ENCODE results near the gene ITSN2.

ITSN2 gene

GRCh38 chr2:24181849-24182248 lies 178.5 kb downstream of the ITSN2 start:
- no peak overlapping the region for H3K27ac ChIP-seq
- no peak for DNase-seq (ENCODE audit: low spot score)
- ChIA-PET POLR2A (ENCODE audit: low non-redundant PET) (no interaction called here), CTCF (interaction anchor here (0.7 kb wide), 1 partner anchor 26 kb away, joined by 4 read pairs; no protein-coding TSS in a partner anchor)
- TF ChIP-seq CTCF (conservative IDR thresholded peaks at IDR 0.05; ENCODE audit: low read depth) = no peak

- H3K27ac ChIP-seq = no peak overlapping the region
- no peak for TF ChIP-seq CTCF (conservative IDR thresholded peaks at IDR 0.05; ENCODE audit: low read depth)
- no peak for DNase-seq (ENCODE audit: low spot score)
- POLR2A ChIA-PET (ENCODE audit: low non-redundant PET) = no interaction called here
- CTCF ChIA-PET = interaction anchor here (0.7 kb wide), 1 partner anchor 67 kb away, joined by 3 read pairs; no protein-coding TSS in a partner anchor
These were observed 180.7 kb downstream of the ITSN2 start for GRCh38 chr2:24179683-24180082.

- no peak for DNase-seq (ENCODE audit: low spot score)
- POLR2A ChIA-PET (ENCODE audit: low non-redundant PET) = no interaction called here
- no peak for TF ChIP-seq CTCF (conservative IDR thresholded peaks at IDR 0.05; ENCODE audit: low read depth)
- CTCF ChIA-PET = interaction anchor here (0.6 to 1.3 kb wide), 3 partner anchors 12 to 360 kb away, joined by 3 to 8 read pairs (median 4); partner anchors contain the start of gene SF3B6
- H3K27ac ChIP-seq = no peak overlapping the region
These were observed 184.0 kb downstream of the ITSN2 start for GRCh38 chr2:24176326-24176725.

GRCh38 chr2:24175631-24176187 lies 184.6 kb downstream of the ITSN2 start:
- TF ChIP-seq CTCF (conservative IDR thresholded peaks at IDR 0.05; ENCODE audit: low read depth) = no peak
- ChIA-PET POLR2A (ENCODE audit: low non-redundant PET) (no interaction called here), CTCF (no interaction called here)
- H3K27ac ChIP-seq = no peak overlapping the region
- DNase-seq (ENCODE audit: low spot score) = peak; percentile 26

GRCh38 chr2:24174851-24175277 lies 185.5 kb downstream of the ITSN2 start, which contains the start of gene FAM228A:
Gene FAM228A (plus strand): TSS chr2:24175053. CDS start chr2:24175481, 428 bp downstream.
- no peak for TF ChIP-seq CTCF (conservative IDR thresholded peaks at IDR 0.05; ENCODE audit: low read depth)

GRCh38 chr2:24169023-24169422 lies 191.3 kb downstream of the ITSN2 start:
- no peak for DNase-seq (ENCODE audit: low spot score)
- ChIA-PET POLR2A (ENCODE audit: low non-redundant PET) (interaction anchor here (0.5 kb wide), 1 partner anchor 42 kb away, joined by 4 read pairs; no protein-coding TSS in a partner anchor), CTCF (no interaction called here)
- no peak overlapping the region for H3K27ac ChIP-seq
- TF ChIP-seq CTCF (conservative IDR thresholded peaks at IDR 0.05; ENCODE audit: low read depth) = no peak

More at GRCh38 chr2:24174851-24175277, 185.5 kb downstream of the ITSN2 start, which contains the start of gene FAM228A:
- no peak within 1 kb of the TSS for H3K27ac ChIP-seq
- POLR2A ChIA-PET (ENCODE audit: low non-redundant PET) = no interaction called here
- CTCF ChIA-PET = no interaction called here
- DNase-seq (ENCODE audit: low spot score) = no peak
